ENCODE data around the gene NFATC3. TPM values are rescaled to one million over a fixed set of nuclear protein-coding genes. Genes with fewer than 3 reads are reported as not detected.
A peak's percentile ranks its signal among the peaks of the same experiment; 100 is the strongest.

NFATC3 gene
- total RNA-seq, 2 experiments from 2014 or later, result 84.8 to 94.4 TPM

GRCh38 chr16:68242926-68243858, 158.0 kb downstream of the NFATC3 start:
- H3K36me3 Mint-ChIP-seq (ENCODE audit: low read depth), result peaks cover 3% of the 10 kb centered on the region
- H3K27me3 Mint-ChIP-seq, result no peaks in the 10 kb centered on the region
- Histone ChIP-seq H3K9me3 (ENCODE audit: control insufficient read depth in 1 of 2, insufficient read depth in 1 of 2, low read length in 2 of 2) (no peaks in the 10 kb centered on the region), H3K36me3 (ENCODE audit: insufficient read depth, low read length) (no peaks in the 10 kb centered on the region), H3K4me1 (ENCODE audit: insufficient read depth, low read length) (peaks cover 49% of the 10 kb centered on the region), H3K27ac (ENCODE audit: low read depth in 1 of 2, low read length in 2 of 2) (no peak overlapping the region), H3K27me3 (ENCODE audit: control insufficient read depth in 1 of 2, insufficient read depth in 2 of 2, low read length in 2 of 2) (no peaks in the 10 kb centered on the region), H3K4me3 (ENCODE audit: low read length) (no peak overlapping the region)
- H3K27ac Mint-ChIP-seq, result no peak overlapping the region
- no peak for TF ChIP-seq CTCF (IDR thresholded peaks at IDR 0.05)
- peaks cover 27% of the 10 kb centered on the region for H3K4me1 Mint-ChIP-seq (ENCODE audit: low read depth)
- intact Hi-C loops (cut with DNase I, micrococcal nuclease), result loop anchor here in 1 of 2 experiments (5.0 to 10.0 kb wide), 2 partner anchors 202 to 599 kb away; partner anchors contain the start of genes SMPD3 and TANGO6
- ChIA-PET CTCF (interaction anchor here (2.4 to 3.0 kb wide), 2 partner anchors 18 to 85 kb away, joined by 12 to 15 read pairs; no protein-coding TSS in a partner anchor), POLR2A (interaction anchor here (0.6 to 1.2 kb wide), 3 partner anchors 43 to 1009 kb away, joined by 3 to 6 read pairs (median 3); no protein-coding TSS in a partner anchor)
- ATAC-seq (ENCODE audit: poor library complexity), result no peak
- DNase-seq, result peak in 1 of 14 experiments; percentile 16
- peak overlapping the region; percentile 99 for H3K4me3 Mint-ChIP-seq
- H3K9me3 Mint-ChIP-seq, result no peaks in the 10 kb centered on the region

GRCh38 chr16:68244481-68244902, 159.3 kb downstream of the NFATC3 start:
- Histone ChIP-seq H3K27ac (ENCODE audit: low read depth in 1 of 2, low read length in 2 of 2) (no peak overlapping the region), H3K27me3 (ENCODE audit: control insufficient read depth in 1 of 2, insufficient read depth in 2 of 2, low read length in 2 of 2) (no peaks in the 10 kb centered on the region), H3K4me3 (ENCODE audit: low read length) (peak overlapping the region; percentile 94), H3K9me3 (ENCODE audit: control insufficient read depth in 1 of 2, insufficient read depth in 1 of 2, low read length in 2 of 2) (no peaks in the 10 kb centered on the region), H3K4me1 (ENCODE audit: insufficient read depth, low read length) (peaks cover 36% of the 10 kb centered on the region), H3K36me3 (ENCODE audit: insufficient read depth, low read length) (no peaks in the 10 kb centered on the region)
- DNase-seq, result no peak
- TF ChIP-seq CTCF (IDR thresholded peaks at IDR 0.05), result no peak
- H3K4me3 Mint-ChIP-seq, result peak overlapping the region; percentile 99
- ChIA-PET POLR2A (interaction anchor here (0.9 to 2.5 kb wide), 10 partner anchors 9 to 160 kb away, joined by 3 to 13 read pairs (median 5); partner anchors contain the start of genes ESRP2, PRMT7, SLC7A6 and SLC7A6OS), CTCF (interaction anchor here (0.8 to 3.0 kb wide), 3 partner anchors 17 to 84 kb away, joined by 4 to 15 read pairs (median 12); partner anchors contain the start of gene SLC7A6)
- no peaks in the 10 kb centered on the region for H3K27me3 Mint-ChIP-seq
- ATAC-seq (ENCODE audit: poor library complexity), result no peak
- peak overlapping the region; percentile 50 for H3K27ac Mint-ChIP-seq
- intact Hi-C loops (cut with DNase I, micrococcal nuclease), result loop anchor here in 1 of 2 experiments (5.0 to 10.0 kb wide), 2 partner anchors 200 to 598 kb away; partner anchors contain the start of genes SMPD3 and TANGO6
- peaks cover 21% of the 10 kb centered on the region for H3K4me1 Mint-ChIP-seq (ENCODE audit: low read depth)
- no peaks in the 10 kb centered on the region for H3K9me3 Mint-ChIP-seq
- H3K36me3 Mint-ChIP-seq (ENCODE audit: low read depth), result peaks cover 8% of the 10 kb centered on the region
